Uterus (tissue), 2 donors: ENCODE data around the gene MCM5.

Experiments used
- POLR2A ChIP-seq, 2 donors: fragments of 450-650 bp; IDR thresholded peaks; one replicate each; pipeline ENCODE4 v1.6.1; 2016; ENCODE audit warnings: antibody characterized with exemption in 2 of 2, mild to moderate bottlenecking in 1 of 2, moderate library complexity in 1 of 2
- TF ChIP-seq, protein P1 (sequence below), 4 experiments: fragments of 200-600 bp in 2 of 4; fragments of 450-650 bp in 2 of 4; sonication (generic) in 2 of 4; IDR thresholded peaks; one replicate each; pipeline ENCODE4 v1.5.1; 2016 to 2019; ENCODE audit warnings: antibody characterized with exemption in 4 of 4, mild to moderate bottlenecking in 2 of 4, moderate library complexity in 1 of 4

DNA sequence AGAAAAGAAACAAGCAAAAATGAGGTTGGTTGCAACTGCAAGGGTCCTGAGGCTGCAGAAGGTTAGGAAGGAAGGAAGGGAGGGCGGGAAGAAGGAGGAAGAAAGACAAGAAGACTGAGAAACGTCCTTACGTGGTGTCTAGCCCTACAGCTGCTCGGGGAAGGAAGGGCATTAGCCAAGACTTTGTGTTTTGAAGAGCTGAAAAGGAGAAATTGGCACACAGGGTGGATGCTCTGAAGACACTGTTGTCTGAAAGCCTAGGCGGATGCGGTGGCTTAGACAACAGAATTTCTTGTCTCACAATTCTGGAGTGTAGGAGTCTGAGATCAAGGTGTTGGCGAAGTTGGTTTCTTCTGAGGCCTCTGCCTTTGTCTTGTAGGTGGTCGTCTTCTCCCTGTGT is 60.7 kb downstream of the MCM5 start:
- no peak for TF ChIP-seq POLR2A (IDR thresholded peaks at IDR 0.05)
- TF ChIP-seq, protein P1, sequence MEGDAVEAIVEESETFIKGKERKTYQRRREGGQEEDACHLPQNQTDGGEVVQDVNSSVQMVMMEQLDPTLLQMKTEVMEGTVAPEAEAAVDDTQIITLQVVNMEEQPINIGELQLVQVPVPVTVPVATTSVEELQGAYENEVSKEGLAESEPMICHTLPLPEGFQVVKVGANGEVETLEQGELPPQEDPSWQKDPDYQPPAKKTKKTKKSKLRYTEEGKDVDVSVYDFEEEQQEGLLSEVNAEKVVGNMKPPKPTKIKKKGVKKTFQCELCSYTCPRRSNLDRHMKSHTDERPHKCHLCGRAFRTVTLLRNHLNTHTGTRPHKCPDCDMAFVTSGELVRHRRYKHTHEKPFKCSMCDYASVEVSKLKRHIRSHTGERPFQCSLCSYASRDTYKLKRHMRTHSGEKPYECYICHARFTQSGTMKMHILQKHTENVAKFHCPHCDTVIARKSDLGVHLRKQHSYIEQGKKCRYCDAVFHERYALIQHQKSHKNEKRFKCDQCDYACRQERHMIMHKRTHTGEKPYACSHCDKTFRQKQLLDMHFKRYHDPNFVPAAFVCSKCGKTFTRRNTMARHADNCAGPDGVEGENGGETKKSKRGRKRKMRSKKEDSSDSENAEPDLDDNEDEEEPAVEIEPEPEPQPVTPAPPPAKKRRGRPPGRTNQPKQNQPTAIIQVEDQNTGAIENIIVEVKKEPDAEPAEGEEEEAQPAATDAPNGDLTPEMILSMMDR (IDR thresholded peaks at IDR 0.05): no peak
